Stimulated activated CD8-positive, alpha-beta memory T cell treated with anti-CD3 and anti-CD28 coated beads, Interleukin-7, amount 100 ng/mL, for 1 hour (primary cell): ENCODE measurements around the gene UHMK1.
"Not testable (repeated sequence)": the region's sequence is repeated elsewhere in the genome, so short reads cannot be mapped to it uniquely, and the experiment has no call there.

ENCODE experiments used
- DNase-seq, 2 donors: peaks; one replicate each; pipeline ENCODE4 v3.0.0-alpha.2; 2020; ENCODE audit warnings: low read depth in 2 of 2

The UHMK1 gene

DNA sequence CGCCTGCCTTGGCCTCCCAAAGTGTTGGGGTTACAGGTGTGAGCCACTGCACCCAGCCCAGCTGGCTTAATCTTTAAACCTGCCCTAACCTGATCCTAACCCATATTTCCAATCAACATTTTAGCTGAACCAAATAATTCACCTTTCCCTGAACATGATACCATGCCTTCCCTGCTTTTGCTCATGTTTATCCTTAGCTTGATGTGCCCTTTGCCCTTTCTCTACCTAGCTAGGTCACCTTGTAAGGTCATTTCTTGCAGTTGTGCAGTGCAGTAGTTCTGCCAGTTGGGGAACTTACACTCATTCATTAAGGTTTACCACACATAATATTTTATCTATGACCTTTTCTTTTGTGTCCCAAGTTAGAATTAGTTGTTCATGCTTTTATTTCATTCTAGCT lies 69.3 kb downstream of the UHMK1 start:
- DNase-seq, result no peak

DNA sequence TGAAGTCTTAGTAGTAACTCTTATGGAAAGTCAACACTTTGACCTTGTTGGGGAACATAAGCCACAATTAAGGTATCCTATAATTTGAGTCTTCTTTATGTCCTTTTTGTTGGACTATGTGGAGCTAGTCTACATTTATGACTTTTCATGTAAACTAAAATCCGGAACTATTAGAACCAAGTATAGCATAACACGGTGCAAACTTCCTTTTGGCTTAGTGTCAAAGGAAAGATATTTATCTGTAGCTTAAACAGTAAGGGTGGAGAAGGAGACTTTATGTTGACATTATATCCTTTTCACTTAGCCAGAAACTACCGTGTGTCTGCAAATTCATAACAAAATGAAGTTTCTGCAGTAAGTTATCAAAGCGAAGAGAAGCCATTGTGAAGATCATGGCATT lies 71.2 kb downstream of the UHMK1 start:
- no peak for DNase-seq

DNA sequence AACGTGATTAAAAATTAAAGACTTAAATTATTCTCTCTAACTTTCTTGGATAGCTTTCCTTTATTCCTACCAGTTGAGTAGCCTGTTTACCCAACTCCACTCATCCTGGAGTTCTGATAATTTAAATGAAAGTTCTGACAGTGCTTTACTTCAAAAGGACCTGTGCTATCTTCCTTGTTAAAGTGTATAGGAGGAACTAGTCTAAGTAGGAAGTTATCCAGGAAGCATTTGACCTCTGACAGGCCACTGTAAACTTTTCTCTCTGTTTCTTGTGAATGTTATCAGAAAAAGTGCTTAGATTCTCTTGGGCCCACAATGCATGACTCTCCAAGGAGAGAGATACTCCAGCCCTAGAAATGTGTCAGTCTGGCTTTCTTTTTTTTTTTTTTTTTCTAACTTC lies 73.1 kb downstream of the UHMK1 start:
- DNase-seq, result no peak

DNA sequence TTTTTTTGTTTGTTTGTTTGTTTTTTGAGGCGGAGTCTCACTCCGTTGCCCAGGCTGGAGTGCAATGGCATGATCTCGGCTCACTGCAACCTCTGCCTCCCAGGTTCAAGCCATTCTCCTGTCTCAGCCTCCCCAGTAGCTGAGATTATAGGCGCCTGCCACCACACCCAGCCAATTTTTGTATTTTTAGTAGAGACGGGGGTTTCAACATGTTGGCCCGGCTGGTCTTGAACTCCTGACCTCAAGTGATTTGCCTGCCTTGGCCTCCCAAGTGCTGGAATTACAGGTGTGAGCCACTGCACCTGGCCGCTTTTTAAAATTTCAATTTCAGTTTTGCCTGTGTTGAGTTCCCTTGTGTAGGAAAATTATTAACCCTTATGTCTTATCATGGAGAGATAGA lies 73.5 kb downstream of the UHMK1 start:
- not testable (repeated sequence) for DNase-seq

DNA sequence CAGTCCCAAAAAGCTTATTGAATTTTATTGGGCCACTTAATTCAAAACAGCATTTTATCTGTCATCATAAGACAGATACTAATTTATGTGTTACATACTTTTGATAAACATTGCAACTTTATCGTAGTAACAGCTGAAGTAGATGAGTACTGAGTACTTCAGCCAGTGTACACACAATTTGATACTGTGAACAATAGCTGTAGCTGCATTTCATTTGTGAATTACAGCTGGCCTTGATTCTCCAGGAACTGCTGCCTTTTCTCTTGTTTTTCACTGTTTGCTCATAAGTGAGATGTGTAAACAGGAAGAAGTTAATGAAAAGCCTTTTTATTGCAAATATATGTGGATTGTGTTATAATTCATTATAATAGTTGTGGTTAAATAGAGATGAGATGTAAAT lies 74.1 kb downstream of the UHMK1 start:
- DNase-seq, result no peak

DNA sequence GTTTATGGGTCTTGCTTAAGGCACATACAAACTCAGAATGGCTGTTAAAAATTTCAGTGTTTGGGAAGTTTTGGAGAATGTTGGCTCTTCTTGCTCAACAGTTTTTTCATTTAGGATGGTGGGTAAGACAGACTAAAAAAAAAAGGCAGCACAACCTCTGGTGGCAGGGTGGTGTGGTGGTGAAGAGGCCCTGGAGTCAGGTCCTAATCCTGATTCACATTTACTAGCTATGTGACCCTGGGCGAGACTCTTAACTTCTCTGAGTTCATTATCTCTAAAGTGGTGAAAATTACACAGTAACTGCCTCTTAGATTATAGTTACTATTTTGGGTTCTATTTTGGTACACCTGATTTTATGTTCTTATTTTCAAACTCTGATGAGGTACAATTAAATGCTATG lies 75.5 kb downstream of the UHMK1 start:
- no peak for DNase-seq

DNA sequence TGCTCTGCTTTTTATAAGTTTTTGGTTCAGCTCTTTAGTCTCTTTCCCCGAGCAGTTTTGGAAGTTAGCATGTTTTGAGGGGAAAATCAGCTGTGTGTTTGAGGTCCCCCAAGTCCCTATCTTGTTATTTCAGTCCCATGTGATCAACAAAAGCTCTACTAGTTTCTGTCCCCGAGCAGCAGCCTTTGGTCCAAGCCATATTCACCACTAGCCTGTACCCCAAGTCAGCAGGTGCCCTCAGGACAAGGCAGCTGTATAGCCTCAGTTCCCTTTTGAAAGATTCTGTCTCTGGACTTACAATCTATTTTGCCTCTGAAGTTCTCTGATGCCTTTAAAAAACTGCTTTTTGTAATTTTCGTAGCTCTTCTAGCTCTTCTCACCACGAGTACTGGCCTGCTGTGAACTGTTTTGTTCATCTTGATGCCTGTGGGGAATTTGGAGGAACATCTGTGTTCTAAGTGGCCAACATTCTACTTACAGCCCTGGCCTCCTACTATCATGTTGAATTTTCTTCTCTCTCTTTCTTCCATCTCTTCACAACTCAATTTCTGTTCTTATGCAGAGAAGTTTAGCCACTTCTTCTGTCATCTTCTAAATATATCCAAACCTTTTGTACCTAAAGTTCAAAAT lies 80.6 kb downstream of the UHMK1 start:
- DNase-seq, result no peak

DNA sequence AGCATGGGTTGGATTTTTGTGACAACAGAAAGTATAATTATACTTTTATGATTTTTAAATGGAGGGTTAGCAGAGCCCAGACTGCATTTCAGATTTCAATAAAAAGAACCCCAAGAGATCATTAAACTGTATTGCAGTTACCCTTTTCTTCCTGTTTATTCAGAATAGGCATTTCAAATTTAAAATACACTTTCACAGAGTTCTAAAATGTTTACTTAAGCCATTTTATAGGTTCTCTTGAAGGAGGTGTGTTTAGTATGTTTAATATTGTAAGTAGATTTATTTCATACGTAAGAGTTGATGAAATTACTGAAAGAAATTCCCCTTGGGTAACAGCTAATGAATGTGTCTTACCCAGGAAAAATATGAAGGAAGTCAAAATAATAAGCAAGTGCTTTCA lies 81.3 kb downstream of the UHMK1 start:
- DNase-seq, result no peak
